Activated B cell treated with CpG ODN at 0.5 μM for 24 hours (primary cell): ENCODE results near the gene MS4A3. TPM values are rescaled to one million over a fixed set of nuclear protein-coding genes. Genes with fewer than 3 reads are reported as not detected.

Source experiments
- ATAC-seq: fragments of 200-7000 bp; cut with Tn5 transposase; one replicate; pipeline ENCODE4 v1.10.0; 2021; ENCODE audit warnings: low read depth, mild to moderate bottlenecking, moderate library complexity
- CTCF ChIA-PET: fragments of 350-600 bp; sonication (Branson Sonifier 250); formaldehyde crosslinking; loops from one replicate; lab custom pipeline; 2021; ENCODE audit warnings: antibody characterized with exemption; lab: Charles Lee
- POLR2A ChIA-PET: fragments of 350-600 bp; sonication (Branson Sonifier 250); formaldehyde crosslinking; loops from one replicate; lab custom pipeline; 2021; ENCODE audit warnings: antibody characterized with exemption; lab: Charles Lee
- DNase-seq: peaks from one replicate; pipeline ENCODE4 v3.0.0; 2022
- H3K27ac Mint-ChIP-seq: one replicate; pipeline ENCODE4 v1.8.0; 2020; ENCODE audit warnings: mixed read lengths
- H3K27me3 Mint-ChIP-seq: one replicate; pipeline ENCODE4 v1.8.0; 2021; ENCODE audit warnings: mixed read lengths
- H3K36me3 Mint-ChIP-seq: one replicate; pipeline ENCODE4 v1.8.0; 2021; ENCODE audit warnings: low read depth, mixed read lengths
- H3K4me1 Mint-ChIP-seq: one replicate; pipeline ENCODE4 v1.8.0; 2021; ENCODE audit warnings: mixed read lengths
- H3K4me3 Mint-ChIP-seq: one replicate; pipeline ENCODE4 v1.8.0; 2020; ENCODE audit warnings: mild to moderate bottlenecking, mixed read lengths
- H3K9me3 Mint-ChIP-seq: one replicate; pipeline ENCODE4 v1.8.0; 2020; ENCODE audit warnings: mixed read lengths
- intact Hi-C: fragments of 100-400 bp; cut with micrococcal nuclease; formaldehyde crosslinking; loops from one replicate; pipeline ENCODE4 v1.15.1; 2024
- total RNA-seq: library from RNA; stranded (reverse); gene quantifications from 2 replicates; pipeline ENCODE4 v1.2.3, GENCODE V29; 2022
- TF ChIP-seq, protein P1 (sequence below): fragments of 200-600 bp; IDR thresholded peaks from one replicate; pipeline ENCODE4 v1.8.0; 2022; ENCODE audit warnings: antibody characterized with exemption, mild to moderate bottlenecking

The MS4A3 gene
- total RNA-seq, 1 donor from 2014 or later: not detected

DNA sequence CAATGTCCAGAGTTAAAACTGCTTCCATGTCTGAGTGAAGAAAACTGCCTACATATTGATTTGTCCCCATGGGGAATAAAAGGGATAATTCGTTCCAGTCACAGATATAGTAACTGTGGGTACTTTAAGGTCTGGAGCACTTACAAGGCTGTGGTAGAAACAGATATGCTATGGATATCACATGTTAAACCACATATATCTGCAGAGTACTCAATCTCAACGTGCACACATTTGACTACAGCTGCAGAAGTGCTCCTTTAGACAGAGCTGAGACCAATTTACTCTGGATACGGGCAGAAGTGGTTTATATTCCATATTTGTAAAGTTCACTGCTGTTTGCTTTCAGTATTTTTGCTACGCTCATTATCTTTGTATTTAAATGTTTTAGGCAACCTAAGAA, 22.3 kb downstream of the MS4A3 start:
- no peak for ATAC-seq
- H3K27ac Mint-ChIP-seq: no peak overlapping the region

DNA sequence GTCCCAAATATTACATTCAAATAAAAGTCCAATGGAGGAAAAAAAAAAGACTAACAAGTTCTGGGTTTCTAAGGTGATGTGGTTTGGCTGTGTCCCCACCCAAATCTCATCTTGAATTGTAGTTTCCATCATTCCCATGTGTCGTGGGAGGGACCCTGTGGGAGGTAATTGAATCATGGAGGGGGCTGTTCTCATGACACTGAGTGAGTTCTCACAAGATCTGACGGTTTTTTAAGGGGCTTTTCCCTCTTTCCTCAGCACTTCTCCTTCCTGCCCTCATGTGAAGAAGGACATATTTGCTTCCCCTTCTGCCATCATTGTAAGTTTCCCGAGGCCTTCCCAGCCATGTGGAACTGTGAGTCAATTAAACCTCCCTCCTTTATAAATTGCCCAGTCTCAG, 24.1 kb downstream of the MS4A3 start:
- no peak for ATAC-seq
- Mint-ChIP-seq H3K4me1 (no peaks in the 10 kb centered on the region), H3K27ac (no peak overlapping the region), H3K9me3 (peaks cover 11% of the 10 kb centered on the region), H3K27me3 (peaks cover 12% of the 10 kb centered on the region), H3K4me3 (no peak overlapping the region), H3K36me3 (no peaks in the 10 kb centered on the region)
- ChIA-PET POLR2A (no interaction called here), CTCF (no interaction called here)
- no peak for DNase-seq
- TF ChIP-seq, protein P1, sequence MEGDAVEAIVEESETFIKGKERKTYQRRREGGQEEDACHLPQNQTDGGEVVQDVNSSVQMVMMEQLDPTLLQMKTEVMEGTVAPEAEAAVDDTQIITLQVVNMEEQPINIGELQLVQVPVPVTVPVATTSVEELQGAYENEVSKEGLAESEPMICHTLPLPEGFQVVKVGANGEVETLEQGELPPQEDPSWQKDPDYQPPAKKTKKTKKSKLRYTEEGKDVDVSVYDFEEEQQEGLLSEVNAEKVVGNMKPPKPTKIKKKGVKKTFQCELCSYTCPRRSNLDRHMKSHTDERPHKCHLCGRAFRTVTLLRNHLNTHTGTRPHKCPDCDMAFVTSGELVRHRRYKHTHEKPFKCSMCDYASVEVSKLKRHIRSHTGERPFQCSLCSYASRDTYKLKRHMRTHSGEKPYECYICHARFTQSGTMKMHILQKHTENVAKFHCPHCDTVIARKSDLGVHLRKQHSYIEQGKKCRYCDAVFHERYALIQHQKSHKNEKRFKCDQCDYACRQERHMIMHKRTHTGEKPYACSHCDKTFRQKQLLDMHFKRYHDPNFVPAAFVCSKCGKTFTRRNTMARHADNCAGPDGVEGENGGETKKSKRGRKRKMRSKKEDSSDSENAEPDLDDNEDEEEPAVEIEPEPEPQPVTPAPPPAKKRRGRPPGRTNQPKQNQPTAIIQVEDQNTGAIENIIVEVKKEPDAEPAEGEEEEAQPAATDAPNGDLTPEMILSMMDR: no peak
- intact Hi-C loops: no loop called here

More for the DNA sequence above, 22.3 kb downstream of the MS4A3 start:
- Mint-ChIP-seq H3K27me3 (peaks cover 5% of the 10 kb centered on the region), H3K4me3 (no peak overlapping the region), H3K9me3 (peaks cover 11% of the 10 kb centered on the region), H3K36me3 (no peaks in the 10 kb centered on the region), H3K4me1 (no peaks in the 10 kb centered on the region)
- DNase-seq: no peak
- POLR2A ChIA-PET: no interaction called here
- TF ChIP-seq, protein P1: no peak
- CTCF ChIA-PET: no interaction called here
- intact Hi-C loops: no loop called here

DNA sequence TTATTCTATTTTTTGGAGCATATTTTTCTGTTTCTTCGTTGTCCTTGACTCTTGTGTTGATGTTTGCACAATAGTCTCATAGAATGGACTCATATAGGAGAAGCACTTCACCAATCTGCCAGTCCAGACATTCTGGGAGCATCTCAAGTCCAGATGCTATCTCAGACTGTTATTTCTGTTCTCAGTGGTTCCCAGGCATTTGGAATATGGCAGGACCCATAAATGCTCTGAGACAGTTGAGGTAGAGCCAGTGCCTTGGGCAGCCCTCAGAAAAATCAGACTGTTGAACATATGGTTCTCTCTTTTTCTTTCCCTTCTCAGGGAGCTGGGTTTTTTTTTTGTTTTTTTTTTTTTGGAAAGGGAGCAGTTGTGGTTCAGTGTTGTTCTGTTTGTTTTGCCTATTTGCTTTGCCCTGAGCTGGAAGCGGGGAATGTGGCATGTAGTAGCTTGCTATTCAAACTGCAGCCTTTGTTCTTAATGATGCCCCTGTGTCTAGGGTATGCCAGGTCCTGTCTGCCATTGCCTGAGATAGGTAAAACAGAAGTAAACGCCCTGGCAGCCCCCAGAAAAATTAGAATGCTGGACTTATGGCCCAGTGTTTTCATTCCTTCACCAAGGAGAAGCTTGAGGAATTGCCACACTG, 28.3 kb downstream of the MS4A3 start:
- H3K27me3 Mint-ChIP-seq: peaks cover 18% of the 10 kb centered on the region

DNA sequence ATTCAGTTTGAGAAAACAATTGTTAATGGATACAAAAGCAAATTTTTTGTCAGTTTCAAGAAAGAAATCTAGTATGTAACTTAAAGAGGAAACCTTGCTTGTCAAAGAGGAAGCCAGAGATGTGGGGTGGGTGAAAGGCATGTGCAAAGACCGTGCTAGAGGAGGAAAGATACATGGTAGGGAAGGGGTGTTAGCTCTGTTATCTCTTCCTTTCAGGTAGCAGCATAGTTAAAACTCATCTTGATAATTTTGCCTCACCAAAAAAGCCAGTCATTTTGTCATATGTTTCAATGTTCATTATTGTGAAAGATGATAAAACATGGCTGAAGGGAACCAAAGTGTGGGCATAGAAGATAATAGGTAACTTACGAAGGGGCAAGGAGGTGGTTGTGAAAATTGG, 29.4 kb downstream of the MS4A3 start:
- CTCF ChIA-PET: no interaction called here
- intact Hi-C loops: no loop called here
- H3K27me3 Mint-ChIP-seq: peaks cover 18% of the 10 kb centered on the region

More for the DNA sequence above, 28.3 kb downstream of the MS4A3 start:
- Mint-ChIP-seq H3K4me1 (no peaks in the 10 kb centered on the region), H3K27ac (no peak overlapping the region), H3K9me3 (peaks cover 2% of the 10 kb centered on the region), H3K4me3 (no peak overlapping the region), H3K36me3 (no peaks in the 10 kb centered on the region)
- CTCF ChIA-PET: no interaction called here
- DNase-seq (no peak), ATAC-seq (no peak)
- intact Hi-C loops: no loop called here
- POLR2A ChIA-PET: no interaction called here
- TF ChIP-seq, protein P1: no peak

DNA sequence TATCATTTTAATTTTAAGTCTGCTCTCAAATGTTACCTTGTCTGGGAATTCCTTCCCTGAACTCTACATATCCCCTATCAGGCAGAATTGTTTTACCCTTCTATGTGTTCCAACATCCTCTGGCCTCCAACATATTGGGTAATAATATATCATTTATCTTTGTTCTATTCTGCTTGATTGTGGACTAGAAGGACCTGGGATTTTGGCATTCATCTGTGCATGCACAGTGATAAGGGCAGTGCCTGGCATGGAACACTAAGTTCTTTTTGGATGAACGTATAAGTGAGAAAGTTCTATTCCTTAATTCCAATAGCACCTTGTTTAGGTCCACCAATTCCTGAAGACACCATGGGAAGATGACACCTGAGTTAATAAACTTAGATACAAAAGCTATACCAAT, 30.8 kb downstream of the MS4A3 start:
- H3K4me1 Mint-ChIP-seq: no peaks in the 10 kb centered on the region
- H3K27me3 Mint-ChIP-seq: peaks cover 20% of the 10 kb centered on the region
- CTCF ChIA-PET: no interaction called here
- peaks cover 2% of the 10 kb centered on the region for H3K9me3 Mint-ChIP-seq
- POLR2A ChIA-PET: no interaction called here
- DNase-seq (no peak), ATAC-seq (no peak)
- H3K36me3 Mint-ChIP-seq: no peaks in the 10 kb centered on the region
- intact Hi-C loops: no loop called here
- no peak overlapping the region for H3K27ac Mint-ChIP-seq
- no peak overlapping the region for H3K4me3 Mint-ChIP-seq
- TF ChIP-seq, protein P1: no peak

More for the DNA sequence above, 29.4 kb downstream of the MS4A3 start:
- Mint-ChIP-seq H3K9me3 (peaks cover 2% of the 10 kb centered on the region), H3K36me3 (no peaks in the 10 kb centered on the region), H3K27ac (no peak overlapping the region), H3K4me3 (no peak overlapping the region), H3K4me1 (no peaks in the 10 kb centered on the region)
- TF ChIP-seq, protein P1: no peak
- DNase-seq (no peak), ATAC-seq (no peak)
- POLR2A ChIA-PET: no interaction called here
